Peyer's patch (tissue), 4 donors: ENCODE measurements around the gene TSPAN14. TPM values are rescaled to one million over a fixed set of nuclear protein-coding genes. Genes with fewer than 3 reads are reported as not detected.

Source experiments
- DNase-seq, 3 donors: peaks; one replicate each; pipeline ENCODE4 v3.0.0-alpha.2; 2017 to 2019
- H3K27ac ChIP-seq, 4 donors: fragments of 200-600 bp; sonication (generic); one replicate each; pipeline ENCODE4 v1.5.1; 2016 to 2019
- H3K27me3 ChIP-seq, 2 donors: fragments of 200-600 bp; sonication (generic); one replicate each; pipeline ENCODE4 v1.5.1; 2019
- H3K36me3 ChIP-seq, 3 donors: fragments of 200-600 bp; sonication (generic); one replicate each; pipeline ENCODE4 v1.5.1; 2016 to 2019
- H3K4me1 ChIP-seq, 4 donors: fragments of 200-600 bp; sonication (generic); one replicate each; pipeline ENCODE4 v1.5.1; 2016 to 2019
- H3K4me3 ChIP-seq, 4 donors: fragments of 200-600 bp; sonication (generic); 1 replicate in 3 of 4; 2 replicates in 1 of 4; pipeline ENCODE4 v1.5.1; 2016 to 2019; ENCODE audit warnings: mild to moderate bottlenecking in 1 of 4
- H3K9me3 ChIP-seq, 4 donors: fragments of 200-600 bp; sonication (generic); one replicate each; pipeline ENCODE4 v1.5.1; 2016 to 2019; ENCODE audit warnings: mild to moderate bottlenecking in 1 of 4
- POLR2A ChIP-seq, 2 donors: fragments of 450-650 bp; IDR thresholded peaks; one replicate each; pipeline ENCODE4 v1.5.1; 2017; ENCODE audit warnings: antibody characterized with exemption in 2 of 2, mild to moderate bottlenecking in 2 of 2, moderate library complexity in 2 of 2
- total RNA-seq, 4 donors: library from RNA; depleted of rRNA; stranded (reverse); fragments of >200 nt; gene quantifications; one replicate each; pipeline ENCODE4 v1.1.0, GENCODE V29; 2016
- TF ChIP-seq, protein P1 (sequence below), 6 experiments: fragments of 450-650 bp in 4 of 6; fragments of 200-600 bp in 2 of 6; sonication (generic) in 1 of 6; IDR thresholded peaks; one replicate each; pipeline ENCODE4 v1.5.1; 2017 to 2019; ENCODE audit warnings: antibody characterized with exemption in 6 of 6, mild to moderate bottlenecking in 3 of 6, moderate library complexity in 1 of 6

The TSPAN14 gene
- total RNA-seq, 4 donors from 2014 or later: 51.2 to 72.0 (median 68.0) TPM

DNA sequence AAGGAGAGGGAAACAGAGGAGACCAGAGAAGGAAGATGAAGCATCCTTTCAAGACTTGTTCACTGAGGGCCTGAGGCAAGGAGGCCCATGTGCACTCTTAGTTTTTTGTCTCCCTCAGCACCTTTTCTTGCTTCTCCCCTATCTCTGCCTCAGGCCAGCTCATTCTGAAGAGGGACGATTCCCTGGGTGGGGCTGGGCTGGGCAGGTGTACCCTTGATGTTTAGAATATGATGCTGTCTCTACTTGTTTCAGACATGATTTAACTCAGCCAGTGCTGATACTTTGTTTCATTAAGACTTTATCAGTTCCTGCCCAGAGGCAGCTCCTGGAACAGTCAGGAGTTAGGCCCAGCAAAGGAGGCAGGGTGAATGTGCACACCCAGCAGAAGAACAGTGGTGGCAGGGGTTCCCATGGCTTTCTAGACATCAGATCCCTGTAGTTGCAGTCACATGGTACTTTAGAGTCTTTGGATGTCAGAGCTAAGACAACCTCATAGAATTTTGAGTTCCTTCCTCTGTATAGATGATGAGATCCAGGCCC is 42.4 kb upstream of the TSPAN14 start:
- H3K4me1 ChIP-seq: peaks cover 0 to 76% (median 4%) of the 10 kb centered on the region in 4 donors
- DNase-seq: no peak
- H3K27ac ChIP-seq: peak overlapping the region in 1 of 4 donors; percentile 73
- no peaks in the 10 kb centered on the region for H3K27me3 ChIP-seq
- H3K4me3 ChIP-seq: no peak overlapping the region
- TF ChIP-seq, protein P1, sequence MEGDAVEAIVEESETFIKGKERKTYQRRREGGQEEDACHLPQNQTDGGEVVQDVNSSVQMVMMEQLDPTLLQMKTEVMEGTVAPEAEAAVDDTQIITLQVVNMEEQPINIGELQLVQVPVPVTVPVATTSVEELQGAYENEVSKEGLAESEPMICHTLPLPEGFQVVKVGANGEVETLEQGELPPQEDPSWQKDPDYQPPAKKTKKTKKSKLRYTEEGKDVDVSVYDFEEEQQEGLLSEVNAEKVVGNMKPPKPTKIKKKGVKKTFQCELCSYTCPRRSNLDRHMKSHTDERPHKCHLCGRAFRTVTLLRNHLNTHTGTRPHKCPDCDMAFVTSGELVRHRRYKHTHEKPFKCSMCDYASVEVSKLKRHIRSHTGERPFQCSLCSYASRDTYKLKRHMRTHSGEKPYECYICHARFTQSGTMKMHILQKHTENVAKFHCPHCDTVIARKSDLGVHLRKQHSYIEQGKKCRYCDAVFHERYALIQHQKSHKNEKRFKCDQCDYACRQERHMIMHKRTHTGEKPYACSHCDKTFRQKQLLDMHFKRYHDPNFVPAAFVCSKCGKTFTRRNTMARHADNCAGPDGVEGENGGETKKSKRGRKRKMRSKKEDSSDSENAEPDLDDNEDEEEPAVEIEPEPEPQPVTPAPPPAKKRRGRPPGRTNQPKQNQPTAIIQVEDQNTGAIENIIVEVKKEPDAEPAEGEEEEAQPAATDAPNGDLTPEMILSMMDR (IDR thresholded peaks at IDR 0.05): no peak
- TF ChIP-seq POLR2A (IDR thresholded peaks at IDR 0.05): no peak
- H3K9me3 ChIP-seq: no peaks in the 10 kb centered on the region
- H3K36me3 ChIP-seq: no peaks in the 10 kb centered on the region

DNA sequence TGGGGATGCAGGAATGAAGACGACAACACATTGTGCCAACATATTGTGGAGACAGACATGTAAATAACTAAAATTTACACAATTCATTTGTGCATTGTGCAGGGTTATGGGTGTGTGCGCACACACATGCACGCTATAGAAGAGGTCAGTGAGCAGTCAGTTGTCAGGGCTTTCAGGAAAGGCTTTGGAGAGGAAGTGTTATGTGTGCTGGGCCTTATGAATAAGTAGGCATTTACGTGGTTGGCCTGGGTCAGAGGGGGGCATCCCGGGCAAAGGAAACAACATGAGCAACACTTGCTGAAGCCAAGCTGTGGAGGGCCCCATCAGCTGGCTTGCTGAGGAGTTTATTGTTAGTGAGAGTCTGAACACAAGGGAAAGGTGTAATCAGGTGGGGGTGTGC is 41.6 kb upstream of the TSPAN14 start:
- H3K4me3 ChIP-seq: no peak overlapping the region
- no peak for TF ChIP-seq POLR2A (IDR thresholded peaks at IDR 0.05)
- TF ChIP-seq, protein P1 (IDR thresholded peaks at IDR 0.05): no peak
- H3K9me3 ChIP-seq: no peaks in the 10 kb centered on the region
- H3K36me3 ChIP-seq: no peaks in the 10 kb centered on the region
- no peaks in the 10 kb centered on the region for H3K27me3 ChIP-seq
- no peak for DNase-seq
- H3K27ac ChIP-seq: peak overlapping the region in 1 of 4 donors; percentile 73
- H3K4me1 ChIP-seq: peaks cover 0 to 76% (median 4%) of the 10 kb centered on the region in 4 donors

DNA sequence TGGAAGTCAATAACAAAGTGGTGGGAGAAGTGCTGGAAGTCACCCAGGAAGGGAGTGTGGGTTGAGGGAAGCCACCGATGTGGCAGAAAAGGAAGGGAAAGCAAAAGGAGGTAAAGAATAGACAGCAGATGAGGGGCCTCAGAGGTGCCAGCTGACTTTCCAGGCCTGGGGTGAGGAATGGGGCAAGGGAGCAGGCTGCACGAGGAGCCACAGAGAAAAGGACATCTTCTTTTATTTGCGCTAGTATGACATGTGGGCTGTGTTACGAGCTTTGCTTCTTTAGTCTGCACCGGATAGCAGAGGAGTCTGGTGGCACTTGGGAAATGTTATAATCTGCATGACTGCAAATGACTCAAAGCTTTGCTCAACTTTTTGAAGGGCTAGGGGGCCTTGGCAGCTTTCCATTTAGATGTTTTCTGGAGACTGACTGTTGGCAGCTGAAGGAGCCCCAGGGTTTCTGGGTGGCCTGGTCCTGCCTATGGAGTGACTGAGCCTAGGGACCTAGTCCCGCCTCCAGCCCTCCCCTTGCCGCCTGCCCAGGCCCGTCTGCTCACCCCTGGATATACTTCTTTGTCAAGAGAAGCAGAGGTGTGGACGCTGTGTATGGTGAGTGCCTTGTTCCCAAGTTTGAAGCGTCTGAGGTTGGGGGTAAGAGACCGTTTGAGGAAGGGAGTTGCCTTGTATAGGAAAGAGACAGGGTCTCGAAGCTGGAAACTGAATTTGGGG is 40.7 kb upstream of the TSPAN14 start:
- H3K4me1 ChIP-seq: peaks cover 0 to 76% (median 4%) of the 10 kb centered on the region in 4 donors
- peak overlapping the region in 3 of 4 donors; percentile 39 to 73 (median 67) for H3K27ac ChIP-seq
- no peaks in the 10 kb centered on the region for H3K27me3 ChIP-seq
- H3K36me3 ChIP-seq: peaks cover 0 to 2% (median 0%) of the 10 kb centered on the region in 3 donors
- H3K4me3 ChIP-seq: no peak overlapping the region
- DNase-seq: no peak
- no peaks in the 10 kb centered on the region for H3K9me3 ChIP-seq
- TF ChIP-seq, protein P1 (IDR thresholded peaks at IDR 0.05): no peak
- no peak for TF ChIP-seq POLR2A (IDR thresholded peaks at IDR 0.05)

DNA sequence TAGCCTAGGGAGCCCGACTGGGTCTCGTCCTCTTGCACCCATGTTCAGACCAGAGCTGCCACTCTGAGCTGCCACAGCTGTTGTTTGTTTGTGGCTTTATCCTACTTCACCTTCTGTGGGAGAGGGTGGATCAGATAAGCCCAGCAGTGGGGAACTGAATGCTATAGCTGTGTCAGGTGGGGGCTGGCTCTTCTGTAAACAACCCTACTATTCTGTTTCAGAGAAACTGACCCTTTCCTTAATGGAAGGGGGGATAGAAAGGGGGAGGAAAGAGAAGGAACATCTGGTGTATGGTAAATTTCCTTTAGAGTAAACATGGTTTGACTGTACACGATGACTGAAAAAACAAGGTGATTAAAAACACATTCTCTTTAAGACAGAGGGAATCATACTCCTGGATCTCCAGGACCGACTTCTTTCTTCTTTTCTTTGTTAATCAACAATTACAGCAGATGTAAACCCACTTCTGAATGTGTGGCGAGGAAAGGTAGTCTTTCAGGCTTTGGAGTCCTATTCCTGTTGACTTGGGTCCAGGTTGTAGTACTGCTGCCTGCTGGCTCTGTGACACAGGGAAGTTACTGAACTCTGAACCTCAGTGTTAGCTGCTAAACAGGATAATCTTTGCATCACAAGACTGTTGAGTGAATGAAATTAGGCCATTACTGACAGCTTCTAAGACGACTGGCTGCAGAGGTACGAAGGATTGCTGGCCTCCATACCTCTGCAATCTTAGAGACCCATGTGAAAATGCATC is 39.8 kb upstream of the TSPAN14 start:
- peaks cover 0 to 5% (median 0%) of the 10 kb centered on the region in 3 donors for H3K36me3 ChIP-seq
- H3K4me1 ChIP-seq: peaks cover 0 to 69% (median 4%) of the 10 kb centered on the region in 4 donors
- no peak for TF ChIP-seq POLR2A (IDR thresholded peaks at IDR 0.05)
- TF ChIP-seq, protein P1 (IDR thresholded peaks at IDR 0.05): peak in 2 of 6 experiments; percentile 4 to 8
- DNase-seq: peak in 1 of 3 donors; percentile 66
- peak overlapping the region in 3 of 4 donors; percentile 39 to 73 (median 67) for H3K27ac ChIP-seq
- no peaks in the 10 kb centered on the region for H3K9me3 ChIP-seq
- no peak overlapping the region for H3K4me3 ChIP-seq
- H3K27me3 ChIP-seq: no peaks in the 10 kb centered on the region

DNA sequence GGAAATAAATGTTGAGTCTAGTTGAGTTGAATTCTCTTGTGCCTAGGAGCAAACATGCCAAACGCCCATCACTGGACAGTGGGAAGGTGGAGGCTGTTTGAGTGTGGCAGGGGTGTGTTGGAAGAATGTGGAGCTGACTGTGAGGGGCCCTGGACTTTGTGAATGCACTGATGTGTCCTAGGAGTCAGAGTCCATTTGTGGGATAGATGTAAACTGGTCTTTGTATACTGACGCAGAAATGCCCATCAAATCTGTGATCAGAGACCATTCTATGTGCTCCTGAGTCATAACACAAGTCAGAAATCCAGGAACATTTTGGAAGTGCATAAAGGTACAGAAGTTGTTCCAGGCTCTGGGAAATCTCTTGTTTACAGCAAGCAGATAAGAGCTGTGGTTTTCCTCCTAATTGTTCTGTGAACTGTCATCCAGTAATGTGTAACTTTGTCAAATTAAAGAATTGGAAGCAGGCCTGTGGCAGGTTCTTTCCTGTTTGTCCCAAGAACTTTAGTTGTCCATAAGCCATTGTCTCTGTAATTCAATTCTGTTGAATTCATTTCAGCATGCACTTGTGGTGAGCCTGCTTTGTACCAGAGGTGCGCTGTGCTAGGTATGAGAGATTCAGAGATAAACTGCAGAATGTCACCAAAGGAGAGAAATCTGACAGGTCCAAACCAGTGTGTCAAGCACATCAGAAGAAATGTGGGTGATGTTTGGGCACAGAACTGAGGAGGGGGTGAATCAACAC is 38.2 kb upstream of the TSPAN14 start:
- Histone ChIP-seq H3K4me1 (peaks cover 0 to 53% (median 4%) of the 10 kb centered on the region in 4 donors), H3K27me3 (no peaks in the 10 kb centered on the region), H3K36me3 (peaks cover 0 to 14% (median 0%) of the 10 kb centered on the region in 3 donors), H3K4me3 (no peak overlapping the region), H3K9me3 (no peaks in the 10 kb centered on the region), H3K27ac (peak overlapping the region in 2 of 4 donors; percentile 43 to 67)
- TF ChIP-seq POLR2A (IDR thresholded peaks at IDR 0.05): no peak
- TF ChIP-seq, protein P1 (IDR thresholded peaks at IDR 0.05): no peak
- no peak for DNase-seq
